GM23248 (cell line): ENCODE measurements around the gene UNC93A.
"Not testable (repeated sequence)": the region's sequence is repeated elsewhere in the genome, so short reads cannot be mapped to it uniquely, and the experiment has no call there.

Experiments
- EZH2 ChIP-seq: fragments of 200-600 bp; sonication (generic); IDR thresholded peaks from 2 replicates; pipeline ENCODE4 v1.6.1; 2018; ENCODE audit warnings: antibody characterized with exemption, mild to moderate bottlenecking; ENCODE audit not compliant: insufficient read depth, poor library complexity, severe bottlenecking
- EZH2phosphoT487 ChIP-seq: fragments of 200-600 bp; sonication (generic); IDR thresholded peaks from 2 replicates; pipeline ENCODE4 v1.6.1; 2018; ENCODE audit warnings: antibody characterized with exemption, moderate library complexity, mild to moderate bottlenecking, low read depth; ENCODE audit not compliant: insufficient read depth

GRCh38 chr6:167318856-167319255, 27.7 kb downstream of the UNC93A start:
- not testable (repeated sequence) for TF ChIP-seq EZH2phosphoT487, EZH2
